Mucosa of rectum (tissue), 2 donors: Measurements from ENCODE around the gene OR2L2.
"Not testable (repeated sequence)": the region's sequence is repeated elsewhere in the genome, so short reads cannot be mapped to it uniquely, and the experiment has no call there.

Experiments
- H3K27ac ChIP-seq, 2 donors: one replicate each; pipeline ENCODE4 v1.7.0; 2013; ENCODE audit warnings: inconsistent platforms in 2 of 2, low read depth in 2 of 2, low read length in 2 of 2
- H3K27me3 ChIP-seq, 2 donors: one replicate each; pipeline ENCODE4 v1.7.0; 2013; ENCODE audit warnings: low read length in 2 of 2; ENCODE audit not compliant: control insufficient read depth in 2 of 2, insufficient read depth in 2 of 2
- H3K36me3 ChIP-seq, 2 donors: one replicate each; pipeline ENCODE4 v1.7.0; 2013; ENCODE audit warnings: low read length in 2 of 2; ENCODE audit not compliant: control insufficient read depth in 2 of 2, insufficient read depth in 2 of 2
- H3K4me1 ChIP-seq, 2 donors: one replicate each; pipeline ENCODE4 v1.7.0; 2013; ENCODE audit warnings: low read length in 2 of 2, mild to moderate bottlenecking in 1 of 2; ENCODE audit not compliant: control insufficient read depth in 2 of 2, insufficient read depth in 2 of 2
- H3K4me3 ChIP-seq, 2 donors: one replicate each; pipeline ENCODE4 v1.7.0; 2013; ENCODE audit warnings: low read length in 2 of 2
- H3K9ac ChIP-seq, 2 donors: one replicate each; pipeline ENCODE4 v1.7.0; 2013; ENCODE audit warnings: low read length in 2 of 2, low read depth in 1 of 2, mild to moderate bottlenecking in 1 of 2
- H3K9me3 ChIP-seq, 2 donors: one replicate each; pipeline ENCODE4 v1.7.0; 2013; ENCODE audit warnings: low read length in 2 of 2; ENCODE audit not compliant: control insufficient read depth in 2 of 2
- donor health status: healthy.
- donor health status: Normal muscosa, but diverticular disease.

The OR2L2 gene

DNA sequence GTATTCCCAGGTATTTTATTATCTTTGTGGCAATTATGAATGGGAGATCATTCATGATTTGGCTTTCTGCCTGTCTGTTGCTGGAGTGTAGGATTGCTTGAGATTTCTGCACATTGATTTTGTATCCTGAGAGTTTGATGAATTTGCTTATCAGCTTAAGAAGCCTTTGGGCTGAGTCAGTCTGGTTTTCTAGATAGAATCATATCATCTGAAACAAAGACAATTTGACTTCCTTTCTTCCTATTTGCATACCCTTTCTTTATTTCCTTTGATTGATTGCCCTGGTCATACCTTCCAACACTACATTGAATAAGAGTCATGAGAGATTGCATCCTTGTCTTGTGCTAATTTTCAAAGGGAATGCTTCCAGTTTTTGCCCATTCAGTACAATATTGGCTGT is 24.8 kb downstream of the OR2L2 start:
- H3K9me3 ChIP-seq, result peaks cover 2% of the 10 kb centered on the region in 2 donors
- no peaks in the 10 kb centered on the region for H3K36me3 ChIP-seq
- no peak overlapping the region for H3K9ac ChIP-seq
- no peak overlapping the region for H3K4me3 ChIP-seq
- no peaks in the 10 kb centered on the region for H3K27me3 ChIP-seq
- H3K27ac ChIP-seq, result no peak overlapping the region
- no peaks in the 10 kb centered on the region for H3K4me1 ChIP-seq

DNA sequence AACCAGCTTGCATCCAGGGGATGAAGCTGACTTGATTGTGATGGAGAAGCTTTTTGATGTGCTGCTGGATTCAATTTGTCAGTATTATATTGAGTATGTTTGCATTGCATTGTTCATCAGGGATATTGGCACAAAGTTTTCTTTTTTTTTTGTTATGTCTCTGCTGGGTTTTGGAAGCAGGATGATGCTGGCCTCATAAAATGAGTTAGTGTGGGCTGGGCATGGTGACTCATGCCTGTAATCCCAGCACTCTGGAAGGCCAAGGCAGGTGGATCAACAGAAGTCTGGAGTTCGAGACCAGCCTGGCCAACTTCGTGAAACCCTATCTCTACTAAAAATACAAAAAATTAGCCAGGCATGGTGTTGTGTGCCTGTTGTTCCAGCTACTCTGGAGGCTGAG is 25.4 kb downstream of the OR2L2 start:
- Histone ChIP-seq H3K27ac (no peak overlapping the region), H3K27me3 (no peaks in the 10 kb centered on the region), H3K4me3 (no peak overlapping the region), H3K9me3 (peaks cover 2% of the 10 kb centered on the region in 2 donors), H3K9ac (no peak overlapping the region), H3K36me3 (no peaks in the 10 kb centered on the region), H3K4me1 (no peaks in the 10 kb centered on the region)

DNA sequence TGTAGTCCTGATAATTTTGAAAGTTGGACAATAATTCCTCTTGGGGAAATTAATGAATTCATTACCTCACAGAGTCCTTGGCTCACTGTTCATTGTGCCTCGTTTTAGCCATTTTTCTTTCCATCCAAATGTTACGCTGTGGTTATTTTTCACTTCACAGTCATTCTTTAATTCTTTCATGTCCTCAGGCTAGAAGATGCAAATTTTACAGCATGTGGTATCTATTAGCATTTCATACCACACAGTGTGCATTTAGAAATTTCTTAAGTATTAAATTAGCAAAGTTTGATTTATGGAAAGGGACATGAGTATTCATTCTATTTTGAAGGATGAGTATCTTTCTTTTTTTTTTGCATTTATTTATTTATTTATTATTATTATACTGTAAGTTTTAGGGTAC is 35.2 kb downstream of the OR2L2 start:
- Histone ChIP-seq H3K9me3 (no peaks in the 10 kb centered on the region), H3K27ac (no peak overlapping the region), H3K36me3 (no peaks in the 10 kb centered on the region), H3K27me3 (no peaks in the 10 kb centered on the region), H3K9ac (no peak overlapping the region), H3K4me3 (no peak overlapping the region), H3K4me1 (no peaks in the 10 kb centered on the region)

DNA sequence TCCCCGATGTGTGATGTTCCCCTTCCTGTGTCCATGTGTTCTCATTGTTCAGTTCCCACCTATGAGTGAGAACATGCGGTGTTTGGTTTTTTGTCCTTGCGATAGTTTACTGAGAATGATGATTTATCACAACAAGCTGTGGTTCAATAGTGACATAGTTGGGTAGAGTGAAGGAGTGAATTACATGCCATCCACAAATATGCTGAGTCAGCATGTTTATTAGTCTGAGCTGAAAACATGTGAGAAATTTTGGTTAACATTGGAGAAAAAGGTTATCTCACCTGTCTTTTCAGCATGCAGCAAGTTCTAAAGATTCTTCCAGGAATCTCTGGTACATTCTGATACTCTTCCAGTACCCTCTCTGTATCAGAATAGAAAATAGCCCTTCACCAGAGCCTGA is 35.7 kb downstream of the OR2L2 start:
- no peaks in the 10 kb centered on the region for H3K9me3 ChIP-seq
- no peak overlapping the region for H3K4me3 ChIP-seq
- H3K27me3 ChIP-seq, result no peaks in the 10 kb centered on the region
- no peaks in the 10 kb centered on the region for H3K36me3 ChIP-seq
- H3K4me1 ChIP-seq, result no peaks in the 10 kb centered on the region
- H3K9ac ChIP-seq, result no peak overlapping the region
- H3K27ac ChIP-seq, result no peak overlapping the region

DNA sequence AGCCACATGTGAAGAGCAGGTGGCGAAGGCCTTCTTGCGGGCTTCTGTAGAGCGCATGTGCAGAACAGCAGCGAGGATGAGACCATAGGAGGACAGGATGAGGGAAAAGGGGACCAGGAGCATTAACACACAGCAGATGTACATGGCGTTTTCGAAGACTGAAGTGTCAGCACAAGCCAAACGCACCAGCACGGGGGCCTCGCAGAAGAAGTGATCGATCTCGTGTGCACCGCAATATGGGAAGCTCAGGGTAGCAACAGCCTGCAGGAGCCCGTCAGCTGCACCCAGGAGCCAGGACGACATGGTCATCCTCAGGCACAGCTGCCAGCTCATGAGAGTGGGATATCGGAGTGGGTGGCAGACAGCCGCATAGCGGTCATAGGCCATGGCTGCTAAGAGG is 54.0 kb downstream of the OR2L2 start:
- not testable (repeated sequence) for H3K4me3 ChIP-seq, H3K36me3 ChIP-seq, H3K27ac ChIP-seq, H3K27me3 ChIP-seq, H3K9me3 ChIP-seq, H3K4me1 ChIP-seq, H3K9ac ChIP-seq
